Spleen (tissue), 11 donors: ENCODE data around the gene SYNPO. TPM values are rescaled to one million over a fixed set of nuclear protein-coding genes. Genes with fewer than 3 reads are reported as not detected.

Experiments
- DNase-seq: peaks from one replicate; pipeline ENCODE4 v3.0.0-alpha.2; 2020
- H3K27ac ChIP-seq, 8 donors: fragments of 200-600 bp; sonication (generic) in 7 of 8; 1 replicate in 4 of 8; 2 replicates in 4 of 8; pipeline versions ENCODE4 v1.5.0 to v1.8.0; 2016 to 2021; ENCODE audit warnings: inconsistent platforms in 4 of 8, mild to moderate bottlenecking in 4 of 8, moderate library complexity in 1 of 8
- H3K27me3 ChIP-seq, 7 donors: fragments of 200-600 bp; sonication (generic) in 6 of 7; replicated peaks in 1 of 7; 1 replicate in 4 of 7; 2 replicates in 3 of 7; pipeline versions ENCODE4 v1.5.0 to v1.8.0; 2016 to 2021; ENCODE audit warnings: inconsistent platforms in 3 of 7, mild to moderate bottlenecking in 1 of 7
- H3K36me3 ChIP-seq, 6 donors: fragments of 200-600 bp; sonication (generic) in 5 of 6; 1 replicate in 4 of 6; 2 replicates in 2 of 6; pipeline versions ENCODE4 v1.5.0 to v1.8.0; 2016 to 2021; ENCODE audit warnings: inconsistent platforms in 2 of 6
- H3K4me1 ChIP-seq, 6 donors: fragments of 200-600 bp; sonication (generic) in 5 of 6; 1 replicate in 3 of 6; 2 replicates in 3 of 6; pipeline versions ENCODE4 v1.5.0 to v1.8.0; 2016 to 2021; ENCODE audit warnings: inconsistent platforms in 3 of 6
- H3K4me3 ChIP-seq, 8 donors: fragments of 200-600 bp; sonication (generic) in 7 of 8; 1 replicate in 4 of 8; 2 replicates in 4 of 8; pipeline versions ENCODE4 v1.5.0 to v1.8.0; 2016 to 2021; ENCODE audit warnings: inconsistent platforms in 4 of 8, mild to moderate bottlenecking in 4 of 8, moderate library complexity in 2 of 8
- H3K9me3 ChIP-seq, 8 donors: fragments of 200-600 bp; sonication (generic) in 7 of 8; 1 replicate in 4 of 8; 2 replicates in 4 of 8; pipeline versions ENCODE4 v1.5.0 to v1.8.0; 2016 to 2021; ENCODE audit warnings: inconsistent platforms in 4 of 8
- POLR2A ChIP-seq, 3 donors: fragments of 450-650 bp; IDR thresholded peaks; one replicate each; pipeline ENCODE4 v1.5.1; 2017; ENCODE audit warnings: antibody characterized with exemption in 3 of 3, mild to moderate bottlenecking in 1 of 3
- POLR2AphosphoS5 ChIP-seq, 3 donors: sonication (generic); formaldehyde crosslinking; IDR thresholded peaks; one replicate each; pipeline ENCODE4 v1.5.1; 2017; ENCODE audit warnings: antibody characterized with exemption in 3 of 3
- WGBS, 5 donors: extraction: QIAGEN DNeasy Blood & Tissue Kit in 3 of 5; methylation state at CpG; one replicate each; pipeline versions ENCODE4 v1.1.5 to v1.1.7; 2013 to 2018; 5-methylcytosine and 5-hydroxymethylcytosine counted together
- intact Hi-C: fragments of 100-400 bp; cut with DNase I; formaldehyde crosslinking; loops from one replicate; pipeline ENCODE4 v1.15.0; 2023; ENCODE audit warnings: low total_unique reads
- polyA plus RNA-seq, 3 donors: library from polyadenylated mRNA; stranded (reverse); fragments of 200-250 nt; gene quantifications; one replicate each; pipeline ENCODE4 v1.2.1, GENCODE V29; 2013
- total RNA-seq, 7 donors: library from RNA; depleted of rRNA in 3 of 7; stranded (reverse); fragments of >200 nt in 3 of 7; fragmentation: NEBNext Ultra II Directional in 4 of 7; extraction: Animal tissue kit (Norgen Biotek cat#: 25700) in 4 of 7; gene quantifications; one replicate each; pipeline versions ENCODE4 v1.1.0 to v1.2.1, GENCODE V29; 2016 to 2021
- TF ChIP-seq, protein P1 (sequence below), 11 experiments: fragments of 200-600 bp in 7 of 11; fragments of 450-650 bp in 4 of 11; sonication (generic) in 4 of 11; IDR thresholded peaks in 8 of 11; conservative IDR thresholded peaks in 3 of 11; 1 replicate in 7 of 11; 2 replicates in 4 of 11; pipeline versions ENCODE4 v1.4.0 to v1.8.0; 2016 to 2021; ENCODE audit warnings: antibody characterized with exemption in 11 of 11, inconsistent platforms in 4 of 11, mild to moderate bottlenecking in 1 of 11
- donor health status: healthy with polysubstance abuse.
- donor health status: DM: no; HTN: no; CAD: no; lungs with moderate emphysema.
- donor health status: DM: no; HTN: no; CAD: no.
- donor health status: Bipolar disorder and iron deficiency.
- donor health status: healthy.
- donor health status: DM: no; HTN: no; CAD: no.
- donor health status: DM: yes; HTN: yes; CAD: no.

Gene SYNPO
- total and polyA plus RNA-seq, 10 donors: 6.9 to 133 (median 45.9) TPM

DNA sequence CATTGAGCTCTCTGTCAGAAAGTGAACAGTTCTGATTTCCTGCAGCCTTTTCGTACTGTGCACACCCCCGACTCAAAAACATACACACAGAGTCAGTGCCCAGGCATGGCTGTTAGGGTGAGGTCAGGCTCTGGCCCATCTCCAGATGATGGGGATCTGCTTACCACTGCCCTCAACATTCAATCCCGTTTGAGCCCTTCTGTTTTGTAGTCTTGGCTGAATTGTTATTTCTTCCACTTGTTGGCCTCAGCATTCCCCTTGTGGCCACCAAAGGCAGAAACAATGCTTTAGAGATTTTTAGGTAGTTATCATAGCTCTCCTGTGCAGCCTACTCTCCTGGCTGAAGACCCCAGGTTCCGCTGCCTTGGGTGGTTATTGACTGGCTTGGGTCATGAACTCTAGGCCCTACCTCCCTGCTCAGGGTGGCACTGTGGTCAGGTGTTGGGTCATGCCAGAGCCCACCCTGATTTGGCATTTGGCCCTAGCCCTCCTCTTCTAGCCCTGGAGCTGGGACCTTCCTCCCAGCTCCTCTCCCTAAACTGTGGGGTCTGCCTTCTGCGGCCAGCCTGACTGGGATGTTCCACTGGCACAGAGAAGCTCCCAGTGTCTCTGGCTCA lies 12.8 kb downstream of the SYNPO start:
- no peaks in the 10 kb centered on the region for H3K27me3 ChIP-seq
- H3K36me3 ChIP-seq: peaks cover 0 to 51% (median 19%) of the 10 kb centered on the region in 6 donors
- TF ChIP-seq POLR2A (IDR thresholded peaks at IDR 0.05): no peak
- TF ChIP-seq POLR2AphosphoS5 (IDR thresholded peaks at IDR 0.05): no peak
- TF ChIP-seq, protein P1, sequence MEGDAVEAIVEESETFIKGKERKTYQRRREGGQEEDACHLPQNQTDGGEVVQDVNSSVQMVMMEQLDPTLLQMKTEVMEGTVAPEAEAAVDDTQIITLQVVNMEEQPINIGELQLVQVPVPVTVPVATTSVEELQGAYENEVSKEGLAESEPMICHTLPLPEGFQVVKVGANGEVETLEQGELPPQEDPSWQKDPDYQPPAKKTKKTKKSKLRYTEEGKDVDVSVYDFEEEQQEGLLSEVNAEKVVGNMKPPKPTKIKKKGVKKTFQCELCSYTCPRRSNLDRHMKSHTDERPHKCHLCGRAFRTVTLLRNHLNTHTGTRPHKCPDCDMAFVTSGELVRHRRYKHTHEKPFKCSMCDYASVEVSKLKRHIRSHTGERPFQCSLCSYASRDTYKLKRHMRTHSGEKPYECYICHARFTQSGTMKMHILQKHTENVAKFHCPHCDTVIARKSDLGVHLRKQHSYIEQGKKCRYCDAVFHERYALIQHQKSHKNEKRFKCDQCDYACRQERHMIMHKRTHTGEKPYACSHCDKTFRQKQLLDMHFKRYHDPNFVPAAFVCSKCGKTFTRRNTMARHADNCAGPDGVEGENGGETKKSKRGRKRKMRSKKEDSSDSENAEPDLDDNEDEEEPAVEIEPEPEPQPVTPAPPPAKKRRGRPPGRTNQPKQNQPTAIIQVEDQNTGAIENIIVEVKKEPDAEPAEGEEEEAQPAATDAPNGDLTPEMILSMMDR (IDR thresholded peaks at IDR 0.05 in 8 of 11, conservative IDR thresholded peaks at IDR 0.05 in 3 of 11): no peak
- H3K27ac ChIP-seq: peak overlapping the region in 3 of 8 donors; percentile 18 to 28 (median 21)
- intact Hi-C loops: no loop called here
- H3K9me3 ChIP-seq: no peaks in the 10 kb centered on the region
- peaks cover 16 to 85% (median 50%) of the 10 kb centered on the region in 6 donors for H3K4me1 ChIP-seq
- 79 to 88% (median 83%) methylated on average over 5 of the region's 5 CpGs for WGBS, 5 donors
- DNase-seq: no peak
- H3K4me3 ChIP-seq: no peak overlapping the region

GRCh38 chr5:150653762-150654556 lies 13.5 kb downstream of the SYNPO start:
- Histone ChIP-seq H3K36me3 (peaks cover 0 to 44% (median 16%) of the 10 kb centered on the region in 6 donors), H3K9me3 (no peaks in the 10 kb centered on the region), H3K4me1 (peaks cover 14 to 77% (median 47%) of the 10 kb centered on the region in 6 donors), H3K4me3 (no peak overlapping the region), H3K27me3 (no peaks in the 10 kb centered on the region), H3K27ac (peak overlapping the region in 2 of 8 donors; percentile 18 to 21)
- whole genome bisulfite sequencing, 5 donors: 74 to 82% (median 81%) methylated on average over 2 of the region's 2 CpGs
- TF ChIP-seq, protein P1 (IDR thresholded peaks at IDR 0.05 in 8 of 11, conservative IDR thresholded peaks at IDR 0.05 in 3 of 11): no peak
- TF ChIP-seq POLR2A (IDR thresholded peaks at IDR 0.05) (no peak), POLR2AphosphoS5 (IDR thresholded peaks at IDR 0.05) (no peak)
- DNase-seq: no peak
- intact Hi-C loops: no loop called here

DNA sequence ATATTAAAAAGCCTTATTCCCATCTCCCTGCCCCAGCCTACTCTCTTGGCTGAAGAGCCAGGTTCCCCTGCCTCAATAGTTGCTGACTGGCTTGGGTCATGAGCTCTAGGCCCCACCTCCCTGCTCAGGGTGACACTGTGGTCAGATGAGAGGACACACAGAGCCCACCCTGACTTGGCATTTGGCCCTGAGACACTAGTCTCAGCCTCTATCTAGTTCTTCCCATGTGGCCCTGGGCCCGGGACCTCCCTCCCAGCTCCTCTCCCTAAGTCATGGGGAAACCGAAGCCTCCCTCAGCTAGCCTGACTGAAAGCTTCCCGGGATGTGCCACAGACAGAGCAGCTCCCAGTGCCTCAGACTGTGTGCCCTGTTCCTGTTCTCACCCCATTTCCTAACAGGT lies 14.8 kb downstream of the SYNPO start:
- WGBS, 5 donors: 73 to 85% (median 83%) methylated on average over 3 of the region's 3 CpGs
- no peak for DNase-seq
- Histone ChIP-seq H3K4me3 (no peak overlapping the region), H3K36me3 (peaks cover 0 to 32% (median 4%) of the 10 kb centered on the region in 6 donors), H3K4me1 (peaks cover 11 to 65% (median 37%) of the 10 kb centered on the region in 6 donors), H3K27me3 (no peaks in the 10 kb centered on the region), H3K9me3 (no peaks in the 10 kb centered on the region), H3K27ac (peak overlapping the region in 3 of 8 donors; percentile 18 to 60 (median 40))
- intact Hi-C loops: loop anchor here (5.0 kb wide), 1 partner anchor 93 kb away; no protein-coding TSS in a partner anchor
- TF ChIP-seq POLR2AphosphoS5 (IDR thresholded peaks at IDR 0.05): peak in 1 of 3 donors; percentile 3
- TF ChIP-seq, protein P1 (IDR thresholded peaks at IDR 0.05 in 8 of 11, conservative IDR thresholded peaks at IDR 0.05 in 3 of 11): no peak
